IgD-negative memory B cell (primary cell): Measurements from ENCODE around the gene THAP7. TPM values are rescaled to one million over a fixed set of nuclear protein-coding genes. Genes with fewer than 3 reads are reported as not detected.
A peak's percentile ranks its signal among the peaks of the same experiment; 100 is the strongest.

ENCODE experiments used
- H3K27ac Mint-ChIP-seq, 3 donors: one replicate each; pipeline ENCODE4 v1.8.0; 2020 to 2022; ENCODE audit warnings: mild to moderate bottlenecking in 3 of 3, mixed read lengths in 3 of 3, moderate library complexity in 1 of 3
- H3K27me3 Mint-ChIP-seq: one replicate; pipeline ENCODE4 v1.8.0; 2021; ENCODE audit warnings: mixed read lengths
- H3K36me3 Mint-ChIP-seq: one replicate; pipeline ENCODE4 v1.8.0; 2020; ENCODE audit warnings: mild to moderate bottlenecking, mixed read lengths
- H3K4me1 Mint-ChIP-seq, 3 donors: one replicate each; pipeline ENCODE4 v1.8.0; 2020 to 2022; ENCODE audit warnings: mixed read lengths in 3 of 3, mild to moderate bottlenecking in 1 of 3
- H3K4me3 Mint-ChIP-seq, 4 donors: one replicate each; pipeline ENCODE4 v1.8.0; 2020 to 2022; ENCODE audit warnings: mild to moderate bottlenecking in 4 of 4, mixed read lengths in 4 of 4, moderate library complexity in 3 of 4
- H3K9me3 Mint-ChIP-seq, 3 donors: one replicate each; pipeline ENCODE4 v1.8.0; 2020 to 2021; ENCODE audit warnings: mixed read lengths in 3 of 3, mild to moderate bottlenecking in 1 of 3
- polyA plus RNA-seq: library from polyadenylated mRNA; unstranded; fragments of 300-500 nt; fragmentation: Illumina TruSeq; gene quantifications from one replicate; pipeline ENCODE4 v1.2.3, GENCODE V29; 2021

THAP7 gene
- polyA plus RNA-seq, 1 donor from 2014 or later: 55.9 TPM

DNA sequence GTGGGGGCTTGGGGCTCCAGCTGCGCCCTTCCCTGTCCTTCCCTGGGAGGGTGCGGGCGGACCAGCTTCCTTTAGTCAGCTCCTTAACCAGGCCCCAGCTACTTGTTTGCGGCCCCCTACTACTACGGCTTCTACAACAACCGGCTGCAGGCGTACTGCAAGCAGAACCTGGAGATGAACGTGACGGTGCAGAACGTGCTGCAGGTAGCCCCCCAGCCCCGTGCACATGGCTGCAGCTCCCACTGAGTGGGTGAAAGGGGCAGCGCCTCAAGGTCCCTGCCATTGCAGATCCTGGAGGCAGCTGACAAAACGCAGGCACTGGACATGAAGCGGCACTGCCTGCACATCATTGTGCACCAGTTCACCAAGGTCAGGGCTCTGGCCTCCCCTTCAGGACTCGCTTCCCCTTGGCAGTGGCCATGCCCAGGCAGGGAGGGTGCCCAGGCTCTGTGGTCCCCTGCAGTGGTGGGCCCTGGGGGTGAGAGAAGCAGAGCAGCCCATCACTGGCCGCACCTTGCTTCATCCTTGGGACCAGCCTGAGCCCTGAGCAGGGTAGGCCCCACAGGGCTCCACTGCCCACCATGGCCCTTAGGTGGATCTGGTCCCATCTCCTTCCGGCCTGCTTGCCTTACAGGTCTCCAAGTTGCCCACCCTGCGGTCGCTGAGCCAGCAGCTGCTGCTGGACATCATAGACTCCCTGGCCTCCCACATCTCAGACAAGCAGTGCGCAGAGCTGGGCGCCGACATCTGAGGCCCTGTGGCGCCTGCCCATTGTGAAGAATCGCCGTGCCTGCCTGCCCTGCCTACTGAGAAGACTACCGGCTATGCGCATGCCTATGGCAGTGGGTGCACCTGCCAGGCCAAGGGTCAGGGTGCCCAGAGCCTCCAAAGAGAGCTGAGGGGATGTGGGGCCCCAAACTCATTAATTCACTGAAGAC lies 5.1 kb downstream of the THAP7 start:
- H3K4me1 Mint-ChIP-seq: peaks cover 5 to 7% (median 6%) of the 10 kb centered on the region in 3 donors
- peak overlapping the region in 2 of 3 donors; percentile 39 to 67 for H3K27ac Mint-ChIP-seq
- H3K36me3 Mint-ChIP-seq: peaks cover 3% of the 10 kb centered on the region
- no peaks in the 10 kb centered on the region for H3K27me3 Mint-ChIP-seq
- peak overlapping the region in 1 of 4 donors; percentile 69 for H3K4me3 Mint-ChIP-seq
- H3K9me3 Mint-ChIP-seq: no peaks in the 10 kb centered on the region

DNA sequence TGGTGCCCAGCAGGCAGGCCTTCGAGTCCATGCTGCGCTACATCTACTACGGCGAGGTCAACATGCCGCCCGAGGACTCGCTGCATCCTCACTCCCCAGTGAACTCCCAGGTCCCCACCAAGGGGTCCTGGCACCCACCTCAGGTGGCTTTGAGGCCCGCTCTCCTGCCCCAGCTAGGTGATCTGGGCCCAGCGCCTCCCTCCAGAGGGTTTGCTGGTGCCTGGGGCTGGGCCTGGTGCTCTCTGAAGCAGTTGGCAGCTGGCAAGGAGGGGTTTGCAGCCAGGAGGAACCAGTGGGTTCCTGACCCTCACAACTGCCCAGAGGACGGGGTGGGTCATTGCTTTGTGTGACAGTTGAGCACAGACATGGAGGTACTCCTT lies 5.9 kb downstream of the THAP7 start:
- Mint-ChIP-seq H3K4me3 (peak overlapping the region in 1 of 4 donors; percentile 69), H3K9me3 (no peaks in the 10 kb centered on the region), H3K4me1 (peaks cover 0 to 4% (median 0%) of the 10 kb centered on the region in 3 donors), H3K36me3 (peaks cover 2% of the 10 kb centered on the region), H3K27ac (peak overlapping the region in 2 of 3 donors; percentile 31 to 67), H3K27me3 (no peaks in the 10 kb centered on the region)

DNA sequence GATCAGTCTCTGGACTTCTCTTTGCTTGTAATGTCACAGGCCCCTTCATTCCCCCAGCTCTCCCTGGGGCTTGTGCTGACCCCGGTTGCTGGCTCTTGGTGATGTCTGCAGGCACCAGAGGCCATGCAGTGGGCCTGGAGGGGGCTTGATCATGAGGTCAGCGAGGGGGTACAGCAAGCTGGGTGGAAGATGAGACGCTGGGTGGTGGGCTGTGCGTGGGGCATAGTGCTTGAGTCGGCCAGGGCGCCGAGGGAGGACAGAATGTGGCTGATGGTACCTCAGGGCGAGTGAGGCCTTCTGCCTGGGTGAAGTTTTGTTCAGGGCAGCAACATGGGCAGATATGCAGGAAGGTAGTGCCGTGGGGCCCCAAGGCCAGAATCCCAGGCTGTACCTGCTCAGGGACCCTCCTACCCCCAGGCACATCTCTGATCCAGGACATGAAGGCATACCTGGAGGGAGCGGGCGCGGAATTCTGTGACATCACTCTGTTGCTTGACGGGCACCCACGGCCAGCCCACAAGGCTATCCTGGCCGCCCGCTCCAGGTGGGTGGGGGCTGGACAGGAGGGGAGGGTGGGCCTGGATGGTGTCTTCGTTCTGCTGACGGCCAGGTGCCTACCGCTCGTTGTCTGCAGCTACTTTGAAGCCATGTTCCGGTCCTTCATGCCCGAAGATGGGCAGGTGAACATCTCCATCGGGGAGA lies 6.4 kb downstream of the THAP7 start:
- Mint-ChIP-seq H3K27me3 (no peaks in the 10 kb centered on the region), H3K36me3 (peaks cover 2% of the 10 kb centered on the region), H3K4me1 (peaks cover 0 to 1% (median 0%) of the 10 kb centered on the region in 3 donors), H3K4me3 (no peak overlapping the region), H3K9me3 (no peaks in the 10 kb centered on the region), H3K27ac (peak overlapping the region in 1 of 3 donors; percentile 57)

GRCh38 chr22:20994902-20995241 lies 7.0 kb downstream of the THAP7 start:
- H3K9me3 Mint-ChIP-seq: no peaks in the 10 kb centered on the region
- no peak overlapping the region for H3K4me3 Mint-ChIP-seq
- peaks cover 2% of the 10 kb centered on the region for H3K36me3 Mint-ChIP-seq
- no peak overlapping the region for H3K27ac Mint-ChIP-seq
- no peaks in the 10 kb centered on the region for H3K4me1 Mint-ChIP-seq
- no peaks in the 10 kb centered on the region for H3K27me3 Mint-ChIP-seq

- H3K4me3 Mint-ChIP-seq: no peak overlapping the region
- H3K27me3 Mint-ChIP-seq: no peaks in the 10 kb centered on the region
- H3K9me3 Mint-ChIP-seq: no peaks in the 10 kb centered on the region
- no peaks in the 10 kb centered on the region for H3K4me1 Mint-ChIP-seq
- no peak overlapping the region for H3K27ac Mint-ChIP-seq
- H3K36me3 Mint-ChIP-seq: peaks cover 2% of the 10 kb centered on the region
These were observed 7.6 kb downstream of the THAP7 start for GRCh38 chr22:20994128-20994901.

DNA sequence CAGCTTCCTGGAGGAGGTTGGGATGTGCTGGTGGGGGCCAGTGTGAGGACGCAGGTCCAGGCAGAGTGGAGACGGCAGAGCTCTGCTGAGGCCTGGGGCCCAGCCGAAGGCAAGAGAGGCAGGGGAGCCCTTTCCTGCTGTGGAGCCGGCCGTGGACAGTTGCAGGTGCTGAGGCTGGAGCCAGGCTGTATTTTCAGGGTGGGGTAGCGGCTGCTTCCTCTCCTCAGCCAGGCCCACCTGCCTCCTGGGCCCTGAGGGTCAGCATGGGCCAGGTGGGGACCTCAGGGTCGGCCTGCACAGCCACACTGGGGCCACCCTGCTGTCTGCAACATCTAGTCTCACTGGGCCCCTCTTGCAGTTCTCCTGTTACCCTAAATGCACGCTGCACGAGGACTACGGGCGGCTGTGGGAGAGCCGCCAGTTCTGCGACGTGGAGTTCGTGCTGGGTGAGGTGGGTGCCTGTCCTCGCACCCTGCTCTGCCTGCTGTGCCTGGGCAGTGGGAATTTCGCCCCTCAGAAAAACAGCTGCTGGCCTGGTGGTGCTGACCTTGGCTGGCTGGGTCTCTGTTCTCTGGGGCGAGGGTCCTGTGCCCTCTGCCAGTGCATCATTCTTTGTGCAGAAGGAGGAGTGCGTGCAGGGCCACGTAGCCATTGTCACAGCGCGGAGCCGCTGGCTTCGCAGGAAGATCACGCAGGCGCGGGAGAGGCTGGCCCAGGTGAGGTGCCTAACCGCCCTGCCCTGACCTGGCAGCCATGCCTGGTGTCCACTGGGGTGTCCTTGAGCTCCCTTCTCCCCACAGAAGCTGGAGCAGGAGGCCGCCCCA lies 8.4 kb downstream of the THAP7 start:
- no peaks in the 10 kb centered on the region for H3K9me3 Mint-ChIP-seq
- no peaks in the 10 kb centered on the region for H3K27me3 Mint-ChIP-seq
- peaks cover 0 to 2% (median 0%) of the 10 kb centered on the region in 3 donors for H3K4me1 Mint-ChIP-seq
- no peak overlapping the region for H3K27ac Mint-ChIP-seq
- H3K4me3 Mint-ChIP-seq: no peak overlapping the region
- H3K36me3 Mint-ChIP-seq: peaks cover 2% of the 10 kb centered on the region

DNA sequence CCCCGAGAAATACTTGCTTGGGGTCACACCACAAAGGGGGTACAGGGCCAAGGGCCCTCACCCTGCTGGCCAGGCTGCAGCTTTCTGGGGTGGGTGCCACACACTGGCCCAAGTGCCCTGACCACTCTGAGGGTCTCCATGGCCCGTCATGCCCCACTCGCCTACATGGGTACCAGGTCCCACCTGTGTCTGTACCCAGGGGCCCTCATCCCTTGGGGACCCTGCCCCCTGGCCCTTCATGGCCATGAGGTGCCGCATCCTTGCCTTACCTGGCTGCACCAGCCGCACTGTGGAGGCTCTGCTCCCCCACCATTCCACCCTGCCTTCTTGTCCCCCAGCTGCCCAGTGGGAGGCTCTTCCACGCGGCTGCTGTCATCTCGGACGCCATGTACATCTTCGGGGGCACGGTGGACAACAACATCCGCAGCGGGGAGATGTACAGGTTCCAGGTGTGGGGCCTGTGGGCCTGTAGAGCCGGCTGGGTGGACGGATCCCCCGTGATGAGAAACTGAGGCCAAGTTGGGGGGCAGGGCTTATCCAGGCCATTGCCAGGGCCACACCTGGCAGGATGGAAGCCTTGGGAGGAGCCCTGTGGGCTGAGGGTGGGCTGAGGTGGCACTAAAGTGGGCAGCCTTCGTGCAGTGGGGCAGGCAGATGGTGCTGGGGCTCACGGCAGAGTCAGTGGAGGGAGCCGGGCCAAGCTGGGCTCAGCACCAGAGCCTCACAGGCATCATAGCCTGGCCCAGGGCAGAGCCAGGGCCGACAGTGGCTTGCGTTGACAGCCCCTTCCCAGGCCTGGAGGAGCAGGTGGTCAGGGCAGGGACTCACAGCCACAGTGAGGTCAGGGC lies 9.2 kb downstream of the THAP7 start:
- H3K27me3 Mint-ChIP-seq: no peaks in the 10 kb centered on the region
- H3K4me3 Mint-ChIP-seq: no peak overlapping the region
- H3K27ac Mint-ChIP-seq: no peak overlapping the region
- H3K36me3 Mint-ChIP-seq: no peaks in the 10 kb centered on the region
- no peaks in the 10 kb centered on the region for H3K9me3 Mint-ChIP-seq
- peaks cover 0 to 2% (median 0%) of the 10 kb centered on the region in 3 donors for H3K4me1 Mint-ChIP-seq

DNA sequence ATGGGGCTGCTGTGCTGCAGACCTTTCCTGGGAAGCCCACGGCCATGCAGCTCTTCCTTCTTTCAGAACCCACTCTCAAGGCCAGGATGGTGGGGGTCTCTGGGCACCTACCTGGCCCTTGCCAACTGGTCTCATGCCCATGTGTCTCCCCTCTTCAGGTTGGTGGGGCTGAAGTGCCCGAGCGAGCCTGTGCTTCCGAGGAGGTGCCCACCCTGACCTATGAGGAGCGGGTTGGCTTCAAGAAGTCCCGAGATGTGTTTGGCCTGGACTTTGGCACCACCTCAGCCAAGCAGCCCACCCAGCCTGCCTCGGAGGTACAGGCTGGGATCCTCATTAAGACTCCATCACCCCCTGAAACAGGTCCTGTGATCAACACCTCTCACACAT lies 9.9 kb downstream of the THAP7 start:
- Mint-ChIP-seq H3K27me3 (no peaks in the 10 kb centered on the region), H3K9me3 (no peaks in the 10 kb centered on the region), H3K4me3 (no peak overlapping the region), H3K27ac (no peak overlapping the region), H3K4me1 (peaks cover 0 to 2% (median 0%) of the 10 kb centered on the region in 3 donors), H3K36me3 (no peaks in the 10 kb centered on the region)

DNA sequence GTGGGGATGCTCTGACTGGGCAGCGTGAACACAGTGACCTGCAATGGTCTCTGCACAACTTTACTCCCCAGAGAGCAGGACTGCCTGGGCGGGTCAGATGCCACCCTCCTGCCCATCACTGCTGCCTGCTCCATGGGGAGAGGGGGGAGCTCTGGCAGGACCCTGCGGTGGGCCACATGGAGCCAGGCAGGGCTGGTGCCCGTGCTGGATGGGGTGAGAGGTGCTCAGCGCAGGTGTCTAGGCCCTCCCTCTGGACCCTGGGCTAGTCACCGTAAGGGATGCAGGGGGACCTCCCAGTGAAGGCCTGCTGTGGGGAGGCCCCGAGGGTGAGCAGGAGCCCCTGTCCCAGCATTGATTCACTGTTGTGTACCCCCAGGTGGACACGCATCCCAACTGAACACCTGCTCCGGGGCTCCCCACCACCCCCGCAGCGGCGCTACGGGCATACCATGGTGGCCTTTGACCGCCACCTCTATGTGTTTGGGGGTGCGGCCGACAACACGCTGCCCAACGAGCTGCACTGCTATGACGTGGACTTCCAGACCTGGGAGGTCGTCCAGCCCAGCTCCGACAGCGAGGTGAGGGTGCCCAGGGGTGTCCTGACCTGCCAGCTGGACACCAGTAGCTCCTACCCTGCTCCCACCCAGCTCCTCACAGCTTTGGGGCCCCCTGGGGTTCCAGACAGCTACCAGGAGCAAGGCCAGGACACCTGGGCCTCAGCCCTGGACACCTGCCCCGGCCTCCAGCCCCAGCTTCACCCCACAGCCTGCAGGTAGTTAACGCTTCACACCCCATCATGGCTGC lies 10.5 kb downstream of the THAP7 start:
- H3K4me3 Mint-ChIP-seq: no peak overlapping the region
- no peaks in the 10 kb centered on the region for H3K27me3 Mint-ChIP-seq
- H3K27ac Mint-ChIP-seq: no peak overlapping the region
- peaks cover 0 to 3% (median 0%) of the 10 kb centered on the region in 3 donors for H3K4me1 Mint-ChIP-seq
- no peaks in the 10 kb centered on the region for H3K9me3 Mint-ChIP-seq
- no peaks in the 10 kb centered on the region for H3K36me3 Mint-ChIP-seq

- peaks cover 0 to 4% (median 0%) of the 10 kb centered on the region in 3 donors for H3K4me1 Mint-ChIP-seq
These were observed 11.4 kb downstream of the THAP7 start for GRCh38 chr22:20990184-20991180.

DNA sequence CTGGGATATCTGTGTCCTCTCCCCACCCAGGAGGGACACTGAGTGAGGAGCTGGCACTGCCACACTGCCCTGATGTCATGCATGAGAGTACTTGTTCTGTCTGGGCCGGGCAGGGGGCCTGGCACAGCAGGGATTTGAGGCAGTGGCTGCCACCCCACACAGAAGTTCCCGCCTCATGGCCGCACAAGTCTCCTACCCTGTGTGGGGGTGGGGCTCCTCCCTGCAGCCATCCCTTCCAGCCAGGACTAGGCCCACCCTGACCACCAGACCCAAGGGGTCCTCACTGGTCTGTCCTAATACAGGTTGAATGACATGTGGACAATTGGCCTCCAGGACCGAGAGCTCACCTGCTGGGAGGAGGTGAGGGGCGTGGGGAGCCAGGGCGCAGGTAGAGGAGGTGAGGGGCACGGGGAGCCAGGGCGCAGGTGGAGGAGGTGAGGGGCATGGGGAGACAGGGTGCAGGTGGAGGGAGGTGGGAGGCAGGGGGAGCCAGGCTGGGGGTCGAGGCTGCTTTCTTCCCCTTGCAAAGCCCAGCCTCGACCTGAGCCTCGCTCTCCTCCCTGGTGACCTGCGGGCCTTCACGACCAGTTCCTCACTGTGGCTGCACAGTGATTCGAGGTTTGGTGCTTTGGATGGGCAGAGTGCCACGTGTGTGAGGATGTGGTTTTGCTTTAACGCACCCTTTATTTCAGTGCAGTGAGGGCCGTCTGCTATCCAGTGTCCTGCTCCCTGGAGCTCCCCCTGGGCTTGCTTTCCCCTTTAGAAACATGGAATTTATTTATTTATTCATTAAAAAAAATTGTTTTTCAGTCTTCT lies 12.4 kb downstream of the THAP7 start:
- Mint-ChIP-seq H3K4me1 (peaks cover 0 to 4% (median 0%) of the 10 kb centered on the region in 3 donors), H3K27ac (no peak overlapping the region), H3K4me3 (peak overlapping the region in 1 of 4 donors; percentile 43), H3K27me3 (no peaks in the 10 kb centered on the region), H3K36me3 (no peaks in the 10 kb centered on the region), H3K9me3 (no peaks in the 10 kb centered on the region)

More at GRCh38 chr22:20990184-20991180, 11.4 kb downstream of the THAP7 start:
- no peak overlapping the region for H3K27ac Mint-ChIP-seq
- H3K27me3 Mint-ChIP-seq: no peaks in the 10 kb centered on the region
- H3K9me3 Mint-ChIP-seq: no peaks in the 10 kb centered on the region
- H3K4me3 Mint-ChIP-seq: no peak overlapping the region
- no peaks in the 10 kb centered on the region for H3K36me3 Mint-ChIP-seq
